GM19239 (cell line): ENCODE results near the gene CLEC2A.
"Not testable (repeated sequence)": the region's sequence is repeated elsewhere in the genome, so short reads cannot be mapped to it uniquely, and the experiment has no call there.

Experiments
- DNase-seq: peaks from one replicate; pipeline ENCODE4 v3.0.0; 2011; ENCODE audit warnings: low spot score; ENCODE audit not compliant: insufficient read length
- FAIRE-seq: peaks from 2 replicates; lab custom pipeline; 2011; peaks lifted over from hg19 to GRCh38; lab: Jason Lieb, UNC

Gene CLEC2A, protein sequence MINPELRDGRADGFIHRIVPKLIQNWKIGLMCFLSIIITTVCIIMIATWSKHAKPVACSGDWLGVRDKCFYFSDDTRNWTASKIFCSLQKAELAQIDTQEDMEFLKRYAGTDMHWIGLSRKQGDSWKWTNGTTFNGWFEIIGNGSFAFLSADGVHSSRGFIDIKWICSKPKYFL

DNA sequence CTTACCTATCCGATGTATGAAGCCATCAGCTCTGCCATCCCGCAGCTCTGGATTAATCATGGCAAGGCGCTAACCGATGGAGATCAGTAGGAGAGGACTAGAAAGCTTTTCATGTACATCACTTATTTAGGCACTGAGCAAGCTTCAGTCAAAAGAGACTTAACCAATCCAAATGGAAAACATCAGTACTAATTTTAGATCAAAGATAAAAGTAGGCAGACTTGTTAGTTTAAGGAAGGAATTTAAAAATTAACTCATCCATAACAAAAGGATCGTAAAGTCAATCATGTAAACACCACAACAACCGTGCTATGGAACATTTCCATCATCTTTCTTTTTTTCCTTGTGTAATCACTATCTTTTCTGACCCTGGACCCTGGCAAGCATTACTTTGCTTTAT lies at the start of gene CLEC2A:
TSS of gene CLEC2A (minus strand) at position 101 of the 400 bp plus-strand sequence. CDS start at position 60, 41 bp downstream.
- no peak for FAIRE-seq
- no peak for DNase-seq

DNA sequence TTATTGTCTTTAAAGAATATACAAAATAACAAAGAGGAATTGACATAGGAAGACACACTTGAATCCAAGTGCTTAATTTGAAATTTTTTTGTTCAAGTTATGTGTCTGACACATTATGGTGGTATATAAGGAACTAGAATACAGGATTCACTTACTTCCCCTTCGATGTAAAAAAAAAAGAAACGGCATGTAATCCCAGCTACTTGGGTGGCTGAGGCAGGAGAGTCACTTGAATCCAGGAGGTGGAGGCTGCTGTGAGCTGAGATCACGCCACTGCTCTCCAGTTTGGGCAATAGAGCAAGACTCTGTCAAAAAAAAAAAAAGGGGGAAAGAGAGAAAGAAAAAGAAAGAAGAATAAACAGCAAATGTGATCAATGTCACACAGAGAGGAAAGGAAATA lies 48.0 kb upstream of the CLEC2A start:
- DNase-seq (no peak), FAIRE-seq (no peak)

DNA sequence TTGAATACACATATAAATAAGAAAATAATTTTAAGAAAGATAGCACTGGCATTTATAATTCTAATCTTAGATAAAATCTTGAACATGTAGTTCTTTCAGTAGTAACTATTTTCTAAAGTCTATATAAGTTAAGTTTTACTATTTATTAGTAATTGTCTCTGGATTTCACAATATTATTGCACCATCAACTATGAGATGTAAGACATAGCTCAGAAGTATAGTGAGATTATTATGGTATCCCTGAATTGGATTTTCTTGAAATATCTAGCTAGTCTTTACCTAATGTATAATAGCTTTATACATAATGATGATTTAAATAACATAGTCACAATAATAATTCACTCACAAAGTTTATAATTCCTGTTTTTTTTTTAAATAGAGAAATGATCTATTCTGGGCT lies 45.7 kb upstream of the CLEC2A start:
- DNase-seq (no peak), FAIRE-seq (no peak)

GRCh38 chr12:9976626-9977025 lies 44.5 kb upstream of the CLEC2A start:
- not testable (repeated sequence) for FAIRE-seq, DNase-seq

DNA sequence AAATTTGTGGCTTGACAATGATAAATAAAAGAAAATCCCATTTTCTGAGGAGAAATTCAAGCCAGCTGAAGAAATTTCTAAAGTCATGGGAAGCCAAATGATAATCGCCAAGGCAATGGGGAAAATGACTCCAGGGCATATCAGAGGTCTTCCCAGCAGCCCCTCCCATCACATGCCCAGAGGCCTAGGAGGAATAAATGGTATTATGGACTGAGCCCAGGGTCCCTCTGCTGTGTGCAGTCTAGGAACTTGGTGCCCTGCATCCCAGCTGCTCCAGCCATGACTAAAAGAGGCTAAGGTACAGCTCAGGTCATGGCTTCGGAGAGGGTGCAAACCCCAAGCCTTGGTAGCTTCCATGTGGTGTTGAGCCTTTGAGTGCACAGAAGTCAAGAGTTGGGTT lies 43.4 kb upstream of the CLEC2A start:
- DNase-seq (no peak), FAIRE-seq (no peak)

GRCh38 chr12:9974731-9975130 lies 42.6 kb upstream of the CLEC2A start:
- not testable (repeated sequence) for DNase-seq, FAIRE-seq

DNA sequence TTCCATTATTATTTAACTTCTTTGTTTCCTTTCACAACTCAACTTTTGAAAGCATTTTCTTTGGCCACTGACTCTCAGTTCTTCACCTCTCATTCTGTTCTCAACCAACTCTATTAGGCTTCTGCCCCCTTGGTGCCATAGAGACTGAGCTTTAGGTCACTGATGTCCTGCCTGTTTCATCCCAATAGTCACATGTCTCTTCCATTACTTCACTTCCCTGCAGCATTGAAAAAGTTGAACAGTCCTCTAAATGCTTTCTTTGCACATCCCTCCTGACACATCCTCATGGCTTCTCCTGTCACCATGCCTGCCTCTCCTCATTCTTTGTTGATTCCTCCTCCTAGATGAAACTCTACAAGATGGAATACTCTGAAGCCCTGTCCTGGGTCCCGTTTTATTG lies 41.8 kb upstream of the CLEC2A start:
- DNase-seq (no peak), FAIRE-seq (no peak)

DNA sequence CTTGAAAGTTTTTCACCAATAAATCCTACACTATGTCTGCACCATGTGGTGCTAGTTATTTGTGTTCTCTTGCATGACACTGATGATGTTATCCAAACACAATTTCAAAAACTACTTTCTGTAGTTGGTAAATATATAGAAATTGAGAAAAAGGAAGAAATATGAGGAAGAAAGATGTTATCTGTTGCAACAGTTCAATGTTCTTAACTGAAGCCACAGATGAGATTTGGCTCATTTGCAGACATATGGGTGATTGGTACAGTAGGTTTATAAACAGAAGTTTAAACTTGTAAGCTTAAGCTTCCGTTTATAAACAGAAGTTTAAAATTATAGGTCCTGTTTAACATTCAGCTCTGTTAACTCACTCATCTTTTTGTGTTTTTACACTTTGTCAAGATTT lies 39.0 kb upstream of the CLEC2A start, which contains the start of gene CLEC12A:
TSS of gene CLEC12A (plus strand) at position 229 of the 400 bp plus-strand sequence. CDS start 188 bp downstream, outside the sequence.
- FAIRE-seq (no peak), DNase-seq (no peak)

GRCh38 chr12:9969673-9970072 lies 37.5 kb upstream of the CLEC2A start:
- no peak for FAIRE-seq
- DNase-seq: no peak

DNA sequence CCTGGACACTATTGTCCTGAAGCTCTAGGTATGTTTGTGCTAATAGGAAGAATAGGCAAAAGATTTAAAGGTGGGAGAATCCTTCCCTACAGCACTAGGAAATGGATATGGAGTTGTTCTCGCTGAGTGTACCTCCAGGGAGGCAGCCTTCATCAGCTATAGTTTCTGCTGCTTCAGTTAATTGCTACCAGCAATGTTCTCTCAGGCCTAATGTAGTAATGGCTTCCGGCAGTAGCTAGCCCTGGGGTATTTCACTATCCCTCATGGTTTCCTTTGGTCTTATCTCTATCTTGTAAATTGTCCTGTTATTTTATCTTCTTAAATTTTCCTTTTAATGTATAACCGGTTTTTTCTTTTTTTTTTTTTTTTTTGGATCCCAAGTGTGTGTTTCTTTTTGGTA lies 29.7 kb upstream of the CLEC2A start:
- DNase-seq (no peak), FAIRE-seq (no peak)

GRCh38 chr12:9961106-9961505 lies 28.9 kb upstream of the CLEC2A start:
- FAIRE-seq (peak; percentile 96), DNase-seq (no peak)

DNA sequence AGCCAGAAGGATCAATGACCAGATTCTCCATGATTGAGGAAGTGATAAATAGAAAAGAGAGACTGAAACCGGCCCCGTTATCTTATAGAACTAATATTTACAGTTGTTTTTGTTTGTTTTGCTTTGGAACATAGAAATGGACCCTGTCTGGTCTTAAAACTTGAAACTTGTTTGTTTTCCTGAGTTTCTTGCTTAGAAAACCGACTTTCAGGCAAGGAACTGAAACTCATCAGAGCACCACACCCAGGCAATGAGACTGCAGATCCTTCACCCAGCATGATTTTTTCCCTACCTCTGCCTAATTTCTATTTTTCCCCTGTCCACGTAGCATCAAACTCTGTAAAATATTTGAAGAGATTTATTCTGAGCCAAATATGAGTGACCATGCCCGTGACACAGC lies 28.4 kb upstream of the CLEC2A start:
- FAIRE-seq (no peak), DNase-seq (no peak)

DNA sequence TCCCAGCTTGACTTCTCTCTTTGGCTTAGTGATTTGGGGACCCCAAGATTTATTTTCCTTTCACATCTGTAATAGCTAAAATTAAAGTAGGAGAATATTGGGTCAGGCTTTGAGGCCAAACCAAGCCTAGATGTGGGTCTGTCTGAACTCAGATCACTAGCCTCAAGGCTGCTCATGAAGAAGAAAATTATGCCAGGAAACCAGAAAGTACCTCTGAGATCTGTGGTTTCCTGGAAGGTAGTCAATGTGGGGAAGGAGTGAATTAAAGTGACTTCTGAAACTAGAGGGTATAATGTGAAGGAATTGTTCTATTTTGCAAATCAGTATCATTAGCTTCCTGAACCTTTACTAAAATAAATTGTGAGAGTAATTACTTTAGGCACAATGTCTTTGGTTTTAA lies 25.7 kb upstream of the CLEC2A start:
- DNase-seq (no peak), FAIRE-seq (no peak)

DNA sequence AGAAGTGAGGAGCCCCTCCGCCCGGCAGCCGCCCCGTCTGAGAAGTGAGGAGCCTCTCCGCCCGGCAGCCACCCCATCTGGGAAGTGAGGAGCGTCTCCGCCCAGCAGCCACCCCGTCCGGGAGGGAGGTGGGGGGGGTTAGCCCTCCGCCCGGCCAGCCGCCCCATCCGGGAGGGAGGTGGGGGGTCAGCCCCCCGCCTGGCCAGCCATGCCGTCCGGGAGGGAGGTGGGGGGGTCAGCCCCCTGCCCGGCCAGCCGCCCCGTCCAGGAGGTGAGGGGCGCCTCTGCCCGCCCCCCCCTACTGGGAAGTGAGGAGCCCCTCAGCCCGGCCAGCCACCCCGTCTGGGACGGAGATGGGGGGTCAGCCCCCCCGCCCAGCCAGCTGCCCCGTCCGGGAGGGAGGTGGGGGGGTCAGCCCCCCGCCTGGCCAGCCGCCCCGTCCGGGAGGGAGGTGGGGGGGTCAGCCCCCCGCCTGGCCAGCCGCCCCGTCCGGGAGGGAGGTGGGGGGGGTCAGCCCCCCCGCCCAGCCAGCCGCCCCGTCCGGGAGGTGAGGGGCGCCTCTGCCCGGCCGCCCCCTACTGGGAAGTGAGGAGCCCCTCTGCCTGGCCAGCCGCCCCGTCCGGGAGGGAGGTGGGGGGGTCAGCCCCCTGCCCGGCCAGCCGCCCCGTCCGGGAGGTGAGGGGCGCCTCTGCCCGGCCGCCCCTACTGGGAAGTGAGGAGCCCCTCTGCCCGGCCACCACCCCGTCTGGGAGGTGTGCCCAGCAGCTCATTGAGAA lies 21.0 kb upstream of the CLEC2A start:
- DNase-seq, FAIRE-seq: not testable (repeated sequence)

- FAIRE-seq (peak; percentile 87), DNase-seq (peak; percentile 34)
These were observed 19.0 kb upstream of the CLEC2A start for GRCh38 chr12:9951026-9951675.

GRCh38 chr12:9948606-9949296 lies 16.6 kb upstream of the CLEC2A start:
- peak; percentile 24 for DNase-seq
- peak; percentile 95 for FAIRE-seq

DNA sequence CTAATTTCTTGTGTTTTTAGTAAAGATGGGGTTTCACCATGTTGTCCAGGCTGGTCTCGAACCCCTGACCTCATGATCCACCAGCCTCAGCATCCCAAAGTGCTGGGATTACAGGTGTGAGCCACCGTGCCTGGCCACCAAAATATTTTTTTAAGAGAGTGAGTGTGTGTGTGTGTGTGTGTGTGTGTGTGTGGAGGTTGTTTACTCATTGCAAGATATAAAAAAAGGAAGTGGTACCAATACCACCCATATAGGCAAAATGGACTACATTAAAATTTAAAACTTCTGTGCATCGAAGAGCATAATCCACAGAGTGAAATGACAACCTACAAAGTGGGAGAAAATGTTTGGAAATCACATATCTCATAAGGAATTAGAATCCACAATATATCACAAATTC lies 15.5 kb upstream of the CLEC2A start:
- DNase-seq (no peak), FAIRE-seq (no peak)

DNA sequence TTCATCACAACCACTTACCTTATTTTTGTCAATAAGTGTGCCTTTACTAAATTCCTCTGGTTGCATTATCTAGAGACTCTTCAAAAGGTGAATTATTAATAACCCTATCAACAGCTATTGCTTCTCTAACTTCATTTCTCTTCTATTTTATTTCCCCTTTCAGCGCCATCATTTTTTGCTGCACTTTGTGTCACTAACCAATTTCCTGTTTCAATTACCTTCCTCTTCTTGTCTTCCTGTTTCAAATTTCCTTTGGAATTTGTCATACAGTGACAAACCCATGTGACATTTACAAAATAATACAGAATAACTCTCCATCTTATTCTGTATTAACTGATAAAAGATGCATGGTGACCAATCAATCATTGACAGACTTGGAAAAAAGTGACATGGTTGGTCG lies 12.2 kb upstream of the CLEC2A start:
- no peak for DNase-seq

DNA sequence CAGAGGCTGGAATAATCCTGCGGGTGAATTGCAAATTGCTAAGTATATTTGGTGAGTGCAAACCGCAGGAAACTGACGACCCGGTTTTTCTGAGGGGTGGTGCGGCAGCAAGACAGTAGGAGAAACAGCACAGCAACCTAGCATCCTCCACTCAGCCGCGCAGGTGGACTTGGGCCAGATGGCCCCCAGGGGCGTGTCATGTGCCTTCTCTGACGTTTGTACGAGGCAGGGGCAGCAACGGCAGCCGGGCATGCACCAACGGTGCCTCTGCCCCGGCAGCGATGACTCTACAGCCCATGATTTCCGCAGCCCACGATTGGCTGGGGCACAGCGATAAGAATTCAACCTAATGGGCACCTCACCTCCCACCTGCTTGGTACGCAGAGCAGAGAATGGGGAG lies 11.1 kb upstream of the CLEC2A start:
- FAIRE-seq: no peak
- no peak for DNase-seq

More for the DNA sequence above, 12.2 kb upstream of the CLEC2A start:
- no peak for FAIRE-seq

- DNase-seq: no peak
- FAIRE-seq: no peak
These were observed 9.7 kb upstream of the CLEC2A start for GRCh38 chr12:9941838-9942237.

DNA sequence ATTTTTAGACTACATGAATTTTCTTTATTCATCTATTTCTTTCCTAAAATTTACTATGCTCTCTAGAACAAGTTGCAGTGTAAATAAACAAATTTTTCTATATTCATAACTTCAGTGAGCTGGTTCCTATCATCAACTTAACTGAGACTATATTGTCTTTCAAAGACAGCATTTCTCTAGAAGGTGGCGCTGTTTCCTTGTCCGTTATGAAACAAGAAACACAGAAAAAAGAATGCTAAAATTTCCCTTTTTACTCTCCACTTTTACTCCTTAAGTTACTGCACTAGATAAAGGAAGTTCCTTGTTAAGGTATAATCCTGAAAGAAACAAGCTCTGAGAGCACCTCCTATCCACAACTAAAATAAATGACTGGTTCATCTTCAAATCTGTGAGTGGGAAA lies 8.2 kb upstream of the CLEC2A start:
- DNase-seq: no peak
- peak; percentile 82 for FAIRE-seq
